Spleen (tissue), 7 donors: ENCODE measurements around the gene TCEAL9.

ENCODE experiments used
- POLR2A ChIP-seq, 3 donors: fragments of 450-650 bp; IDR thresholded peaks; one replicate each; pipeline ENCODE4 v1.5.1; 2017; ENCODE audit warnings: antibody characterized with exemption in 3 of 3, mild to moderate bottlenecking in 1 of 3
- POLR2AphosphoS5 ChIP-seq, 3 donors: sonication (generic); formaldehyde crosslinking; IDR thresholded peaks; one replicate each; pipeline ENCODE4 v1.5.1; 2017; ENCODE audit warnings: antibody characterized with exemption in 3 of 3
- TF ChIP-seq, protein P1 (sequence below), 11 experiments: fragments of 200-600 bp in 7 of 11; fragments of 450-650 bp in 4 of 11; sonication (generic) in 4 of 11; IDR thresholded peaks in 8 of 11; conservative IDR thresholded peaks in 3 of 11; 1 replicate in 7 of 11; 2 replicates in 4 of 11; pipeline versions ENCODE4 v1.4.0 to v1.8.0; 2016 to 2021; ENCODE audit warnings: antibody characterized with exemption in 11 of 11, inconsistent platforms in 4 of 11, mild to moderate bottlenecking in 1 of 11
- donor health status: DM: no; HTN: no; CAD: no; lungs with moderate emphysema.
- donor health status: DM: no; HTN: no; CAD: no.
- donor health status: DM: no; HTN: no; CAD: no.

DNA sequence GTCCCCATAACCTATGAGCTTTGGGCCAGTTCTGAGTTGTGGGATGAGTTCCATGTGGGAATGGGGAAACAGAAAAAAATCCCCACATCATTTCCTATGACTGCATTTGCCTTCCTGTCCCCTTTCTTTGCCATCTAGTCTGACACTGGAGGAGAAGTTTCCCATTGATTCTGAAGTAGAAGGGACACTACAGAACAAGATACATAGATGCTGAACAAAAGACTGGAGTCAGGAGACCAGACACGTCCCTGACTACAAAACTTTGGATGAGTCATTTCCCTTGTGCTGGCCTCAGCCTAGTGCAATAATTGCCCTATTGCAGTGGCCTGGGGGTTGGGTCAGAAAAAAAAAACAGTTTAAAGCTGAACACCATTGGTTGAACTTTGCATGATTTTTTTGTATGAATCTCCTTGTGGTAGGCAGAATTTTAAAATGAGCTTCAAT is 42.1 kb downstream of the TCEAL9 start:
- no peak for TF ChIP-seq POLR2AphosphoS5 (IDR thresholded peaks at IDR 0.05)
- TF ChIP-seq, protein P1, sequence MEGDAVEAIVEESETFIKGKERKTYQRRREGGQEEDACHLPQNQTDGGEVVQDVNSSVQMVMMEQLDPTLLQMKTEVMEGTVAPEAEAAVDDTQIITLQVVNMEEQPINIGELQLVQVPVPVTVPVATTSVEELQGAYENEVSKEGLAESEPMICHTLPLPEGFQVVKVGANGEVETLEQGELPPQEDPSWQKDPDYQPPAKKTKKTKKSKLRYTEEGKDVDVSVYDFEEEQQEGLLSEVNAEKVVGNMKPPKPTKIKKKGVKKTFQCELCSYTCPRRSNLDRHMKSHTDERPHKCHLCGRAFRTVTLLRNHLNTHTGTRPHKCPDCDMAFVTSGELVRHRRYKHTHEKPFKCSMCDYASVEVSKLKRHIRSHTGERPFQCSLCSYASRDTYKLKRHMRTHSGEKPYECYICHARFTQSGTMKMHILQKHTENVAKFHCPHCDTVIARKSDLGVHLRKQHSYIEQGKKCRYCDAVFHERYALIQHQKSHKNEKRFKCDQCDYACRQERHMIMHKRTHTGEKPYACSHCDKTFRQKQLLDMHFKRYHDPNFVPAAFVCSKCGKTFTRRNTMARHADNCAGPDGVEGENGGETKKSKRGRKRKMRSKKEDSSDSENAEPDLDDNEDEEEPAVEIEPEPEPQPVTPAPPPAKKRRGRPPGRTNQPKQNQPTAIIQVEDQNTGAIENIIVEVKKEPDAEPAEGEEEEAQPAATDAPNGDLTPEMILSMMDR (IDR thresholded peaks at IDR 0.05 in 8 of 11, conservative IDR thresholded peaks at IDR 0.05 in 3 of 11) = no peak
- no peak for TF ChIP-seq POLR2A (IDR thresholded peaks at IDR 0.05)
